CD4-positive, alpha-beta T cell treated with Interleukin-21 for 1 hour (primary cell): ENCODE measurements around the gene OR6B1.

Experiments used
- DNase-seq: peaks from one replicate; pipeline ENCODE4 v3.0.0-alpha.2; 2020

The OR6B1 gene

GRCh38 chr7:144000020-144000419 is at the start of gene OR6B1:
TSS of gene OR6B1 (plus strand) at chr7:144000320. CDS start at chr7:144003997, 3,677 bp downstream.
- no peak for DNase-seq

DNA sequence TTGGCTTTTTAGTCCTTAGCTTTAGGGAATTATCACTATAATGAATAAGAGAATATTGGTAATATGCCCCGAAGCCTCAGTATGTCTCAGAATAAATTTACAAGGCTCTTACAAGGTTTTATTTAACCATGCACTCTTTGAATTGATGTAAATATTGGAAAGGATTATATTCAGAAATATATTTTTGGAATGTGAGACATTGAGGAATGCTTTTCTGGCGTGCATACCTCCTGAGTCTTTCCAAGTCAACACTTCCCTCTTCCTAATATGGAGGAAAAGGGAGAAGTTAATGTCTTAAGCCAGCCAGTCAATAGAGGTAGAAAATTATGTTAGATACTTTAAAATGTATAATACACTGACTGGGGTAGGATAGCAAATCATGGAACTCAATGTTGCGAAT is 46.7 kb upstream of the OR6B1 start:
- DNase-seq: no peak

GRCh38 chr7:143954135-143954534 is 46.0 kb upstream of the OR6B1 start:
- no peak for DNase-seq

DNA sequence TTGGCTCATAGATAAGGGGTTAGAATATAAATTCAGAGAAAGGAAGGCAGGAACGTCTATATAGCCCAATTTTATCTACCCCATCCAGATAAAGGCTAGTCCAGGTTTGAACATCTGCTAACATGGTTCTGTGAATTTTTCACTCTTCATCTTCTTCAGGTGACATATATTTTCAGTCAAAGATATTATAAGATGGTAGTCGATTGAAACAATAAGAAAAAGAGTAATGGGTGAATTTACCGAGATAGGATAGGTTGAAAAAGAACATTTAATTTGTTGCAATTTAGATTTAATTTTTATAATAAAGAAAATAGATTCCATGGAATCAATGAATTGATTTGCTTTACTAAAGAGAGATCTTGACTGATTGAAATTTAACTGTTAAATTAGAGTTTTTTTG is 45.6 kb upstream of the OR6B1 start, which contains the start of gene OR2F1:
Gene OR2F1 (plus strand): TSS at position 301 of the 400 bp plus-strand sequence. CDS start 5,127 bp downstream, outside the sequence.
- no peak for DNase-seq

GRCh38 chr7:143958781-143959180 is 41.3 kb upstream of the OR6B1 start:
- DNase-seq: no peak

DNA sequence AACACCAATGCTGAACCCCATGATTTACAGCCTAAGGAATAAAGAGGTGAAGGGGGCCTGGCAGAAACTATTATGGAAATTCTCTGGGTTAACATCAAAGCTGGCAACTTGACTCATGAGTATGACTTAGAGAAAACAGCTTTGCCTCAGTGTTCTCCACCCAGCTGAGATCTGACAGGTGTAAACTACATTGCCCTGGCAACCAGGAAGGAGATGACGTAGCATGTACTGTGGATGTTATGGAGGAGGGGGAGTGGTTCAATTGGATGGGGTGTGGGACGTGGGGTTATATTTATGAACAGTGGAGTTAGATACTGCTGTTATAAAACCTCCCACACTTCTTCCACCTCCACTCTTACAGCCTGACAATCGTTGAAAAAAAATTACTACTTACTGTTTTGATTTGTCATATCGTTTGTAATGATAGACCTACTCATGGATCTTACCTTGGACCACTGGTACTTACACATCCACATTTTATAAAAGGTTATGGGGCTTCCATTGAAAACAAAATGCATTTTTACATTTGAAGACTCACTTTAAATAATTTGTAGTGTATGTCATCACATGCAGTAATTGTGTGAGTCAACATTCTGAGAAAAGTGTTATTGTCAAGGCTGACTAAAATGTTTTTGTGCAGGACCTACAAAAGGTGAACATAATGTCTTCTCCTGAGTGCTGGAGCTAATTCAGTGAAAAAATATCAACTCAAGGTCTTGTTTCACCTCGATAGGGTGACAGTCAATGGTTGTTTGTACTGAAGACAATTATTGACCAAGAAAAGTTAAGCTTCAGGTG is 39.1 kb upstream of the OR6B1 start:
- DNase-seq: no peak

DNA sequence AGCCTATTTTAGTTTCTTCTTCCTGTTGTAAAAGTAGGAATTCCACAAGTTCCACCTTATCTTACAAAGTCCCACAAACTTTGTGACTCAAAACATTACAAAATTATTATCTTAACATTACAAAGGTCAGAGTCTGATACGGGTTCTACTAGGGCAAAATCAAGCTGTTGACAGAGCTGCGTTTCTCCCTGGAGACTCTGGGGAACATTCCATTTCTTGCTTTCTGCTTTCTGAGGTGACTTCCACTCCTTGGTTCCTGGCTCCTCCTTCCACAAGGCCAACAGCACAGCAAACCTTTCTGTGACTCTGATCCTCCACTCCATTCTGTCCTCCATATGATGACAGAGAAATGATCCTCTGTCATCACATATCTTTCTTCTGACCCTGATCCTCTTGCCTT is 34.8 kb upstream of the OR6B1 start:
- DNase-seq: no peak

DNA sequence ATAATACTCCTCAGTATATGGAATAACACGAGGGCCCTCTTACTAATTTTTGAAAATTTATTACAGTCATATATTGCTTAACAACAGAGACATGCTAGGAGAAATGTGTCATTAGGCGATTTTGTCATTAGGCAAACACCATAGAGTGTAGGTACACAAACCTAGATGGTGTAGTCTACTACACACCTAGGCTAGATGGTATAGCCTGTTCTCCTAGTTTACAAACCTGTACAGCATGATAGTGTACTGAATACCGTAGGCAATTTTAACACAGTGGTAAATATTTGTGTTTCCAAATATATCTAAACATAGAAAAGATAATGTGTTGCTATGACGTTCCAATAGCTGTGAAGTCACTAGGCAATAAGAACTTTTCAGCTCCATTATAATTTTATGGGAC is 32.7 kb upstream of the OR6B1 start:
- DNase-seq: no peak

DNA sequence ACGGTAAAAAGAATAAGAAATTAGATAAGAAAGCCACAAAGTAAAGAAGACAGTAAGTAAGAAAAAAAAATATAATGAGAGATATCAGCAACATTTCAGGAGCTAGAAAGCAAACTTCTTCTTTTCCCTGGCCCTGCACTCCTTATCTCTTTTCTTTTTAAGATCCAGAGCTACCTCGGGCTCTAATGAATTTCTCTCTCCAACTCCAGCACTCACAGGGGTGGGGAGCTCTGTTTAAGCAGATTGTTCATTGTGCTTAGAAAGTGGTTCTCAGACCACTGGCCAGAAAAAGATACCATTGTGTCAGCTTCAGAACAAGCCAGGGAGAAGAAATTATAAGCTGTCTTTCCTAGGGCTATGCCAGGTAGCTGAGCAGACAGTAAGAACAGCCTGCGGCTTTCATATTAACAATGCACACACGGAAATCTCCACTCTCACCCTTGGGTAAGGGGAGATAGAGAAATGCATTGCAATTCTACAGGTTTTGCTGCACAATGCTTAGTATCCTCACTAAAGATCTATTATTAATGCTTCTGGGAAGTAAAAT is 26.2 kb upstream of the OR6B1 start:
- no peak for DNase-seq

DNA sequence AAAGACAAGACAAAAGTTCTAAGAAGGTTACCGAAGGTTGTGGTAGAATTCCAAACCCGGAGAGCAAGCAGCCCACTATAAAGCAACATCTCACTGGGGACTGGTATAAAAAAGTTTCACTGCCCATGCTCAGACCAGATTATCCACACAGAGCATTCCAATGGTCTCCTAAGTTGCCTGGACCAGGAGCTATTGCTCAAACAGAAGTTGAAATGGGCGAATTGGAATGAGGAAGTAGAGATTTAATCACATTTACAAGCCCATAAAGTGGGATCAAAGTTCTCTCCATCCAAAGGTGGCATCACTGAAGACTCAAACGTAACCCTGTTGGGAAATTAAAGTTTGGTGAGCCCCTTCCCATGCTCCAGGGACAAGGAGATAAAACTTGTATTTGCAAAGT is 25.7 kb upstream of the OR6B1 start:
- no peak for DNase-seq

DNA sequence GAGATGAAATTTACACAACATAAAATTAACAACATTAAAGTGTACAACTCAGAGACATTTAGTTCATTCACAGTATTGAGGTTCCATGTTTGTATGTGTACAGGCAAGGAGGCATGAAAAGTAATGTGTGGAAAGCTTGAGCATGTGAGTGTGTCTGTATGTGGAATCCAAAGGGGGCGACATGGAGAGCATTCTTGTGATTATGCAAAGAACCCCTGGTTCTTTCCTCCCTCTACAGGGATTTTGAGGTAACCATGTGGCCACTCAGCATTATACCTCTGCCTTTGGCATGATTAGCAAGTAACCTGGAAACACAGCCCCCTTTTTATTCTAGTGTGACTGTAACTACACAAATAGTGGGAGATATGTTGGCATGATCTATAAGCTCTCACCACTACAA is 24.5 kb upstream of the OR6B1 start:
- DNase-seq: no peak

DNA sequence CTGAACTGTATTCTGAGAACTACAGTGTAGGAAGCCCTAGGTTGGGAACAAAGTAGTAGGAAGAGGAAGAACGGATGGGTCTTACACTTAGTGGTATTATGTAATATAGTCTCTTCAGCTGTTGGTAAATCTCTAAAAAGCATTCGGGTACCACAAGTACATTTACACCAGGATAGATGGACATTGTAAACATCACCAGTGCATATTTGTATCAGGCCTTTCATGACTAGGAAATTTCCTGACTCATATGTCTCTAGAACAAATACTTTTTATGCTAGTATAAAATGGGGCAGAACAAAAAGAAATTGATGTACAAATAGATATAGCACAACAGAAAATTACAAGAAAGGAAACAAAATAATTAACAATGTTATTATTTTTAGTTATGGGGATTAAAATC is 21.5 kb upstream of the OR6B1 start:
- DNase-seq: no peak

- DNase-seq: no peak
Observed at GRCh38 chr7:143979359-143979758, 20.8 kb upstream of the OR6B1 start.

- DNase-seq: no peak
Observed at GRCh38 chr7:143979998-143980397, 20.1 kb upstream of the OR6B1 start.

DNA sequence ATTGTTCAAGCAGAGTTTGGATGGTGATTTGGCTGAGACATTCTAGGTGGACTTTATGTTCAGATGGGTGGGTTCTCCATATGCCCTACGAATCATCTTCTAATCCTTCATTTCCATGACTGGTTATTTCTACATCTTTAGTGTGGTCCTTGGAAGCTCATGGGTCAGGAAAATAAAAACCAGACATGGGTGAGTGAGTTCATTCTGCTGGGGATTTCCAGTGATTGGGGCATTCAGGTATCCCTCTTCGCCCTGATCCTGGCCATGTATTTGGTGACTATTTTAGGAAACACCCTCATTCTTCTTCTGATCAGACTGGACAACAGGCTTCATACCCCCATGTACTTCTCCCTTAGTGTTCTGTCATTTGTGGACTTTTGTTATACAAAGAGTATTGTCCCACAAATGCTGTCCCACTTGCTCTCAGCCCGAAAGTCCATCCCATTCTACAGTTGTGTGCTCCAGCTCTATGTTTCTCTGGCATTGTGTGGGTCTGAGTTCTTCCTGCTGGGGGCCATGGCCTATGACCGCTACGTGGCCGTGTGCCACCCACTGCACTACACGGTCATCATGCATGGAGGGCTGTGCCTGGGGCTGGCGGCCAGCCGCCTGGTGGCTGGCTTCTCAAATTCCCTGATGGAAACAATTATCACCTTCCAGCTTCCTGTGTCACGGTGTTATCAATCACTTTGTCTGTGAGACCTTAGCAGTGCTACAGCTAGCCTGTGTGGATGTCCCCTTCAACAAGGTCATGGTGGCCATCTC is 19.2 kb upstream of the OR6B1 start:
- DNase-seq: no peak

DNA sequence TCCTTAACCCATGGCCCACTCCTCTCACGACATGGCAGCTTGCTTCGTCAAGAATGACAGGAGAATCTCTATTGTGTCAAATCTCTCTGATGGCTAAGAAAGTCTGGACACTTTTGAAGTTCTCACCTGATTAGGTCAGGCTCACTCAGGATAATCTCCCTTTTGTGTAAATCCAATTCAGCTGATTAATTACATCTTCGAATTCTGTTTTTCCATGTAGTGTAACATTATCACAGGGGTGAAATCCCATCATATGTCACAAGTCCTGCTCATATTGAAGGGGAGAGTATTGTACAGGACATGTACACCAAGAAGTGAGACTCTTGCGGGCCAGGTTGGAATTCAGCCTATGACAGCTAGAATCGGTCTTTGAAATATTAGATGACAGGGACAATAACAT is 16.2 kb upstream of the OR6B1 start:
- no peak for DNase-seq

- no peak for DNase-seq
Observed at GRCh38 chr7:143987513-143987912, 12.6 kb upstream of the OR6B1 start.

DNA sequence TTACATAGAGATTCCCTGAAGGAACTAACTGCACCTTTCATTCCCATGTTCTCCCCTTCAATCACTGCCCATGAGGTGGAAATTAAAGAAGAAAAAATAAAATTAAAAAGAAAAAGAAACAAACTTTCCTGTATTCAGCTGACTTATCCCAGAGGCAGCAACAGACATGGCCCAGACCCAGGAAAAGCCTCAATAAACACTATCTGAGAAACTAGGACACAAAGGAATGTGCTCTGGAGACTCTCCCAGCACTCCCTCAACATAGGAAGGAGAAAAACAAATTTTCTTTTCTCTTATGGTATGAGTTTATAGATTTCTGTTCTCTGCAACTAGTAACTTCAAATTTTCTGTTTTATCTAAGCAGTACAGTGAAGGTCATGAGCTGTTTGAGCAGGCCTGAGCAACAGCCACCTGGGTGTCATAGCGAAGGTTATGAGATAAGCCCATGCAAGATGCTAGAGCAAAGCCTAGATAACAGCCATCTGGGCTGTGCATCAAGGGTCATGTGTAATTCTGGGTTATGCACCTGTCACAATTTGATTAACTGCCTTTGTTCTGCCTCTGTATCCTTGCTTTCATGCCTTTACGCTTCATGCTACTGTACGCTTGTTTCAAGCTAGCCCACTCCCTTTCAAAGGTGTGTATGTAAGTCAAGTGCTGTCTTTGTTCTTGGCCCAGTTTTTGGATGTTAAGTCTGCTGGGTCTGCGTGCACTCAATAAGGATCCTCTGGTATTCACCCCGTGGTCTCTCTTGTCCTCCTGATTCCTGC is 11.0 kb upstream of the OR6B1 start:
- no peak for DNase-seq

DNA sequence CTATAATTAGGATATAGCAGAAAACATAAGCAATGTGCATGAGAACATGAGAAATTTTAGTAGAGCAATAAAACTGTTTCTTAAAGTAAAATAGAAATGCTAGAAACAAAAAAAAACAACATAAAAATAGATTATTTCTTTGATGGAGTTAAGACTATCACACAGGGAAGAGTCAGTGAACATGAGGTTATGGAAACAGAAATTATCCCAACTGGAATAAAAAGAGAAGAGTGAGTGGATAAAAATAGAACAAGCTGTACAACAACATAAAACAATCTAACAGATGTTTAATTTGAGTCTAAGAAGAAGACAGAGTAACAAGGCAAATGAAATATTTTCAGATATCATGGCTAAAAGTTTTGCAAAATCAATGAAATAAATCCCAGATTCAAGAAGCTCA is 7.5 kb upstream of the OR6B1 start:
- DNase-seq: no peak

- DNase-seq: no peak
Observed at GRCh38 chr7:143993924-143994323, 6.2 kb upstream of the OR6B1 start.

DNA sequence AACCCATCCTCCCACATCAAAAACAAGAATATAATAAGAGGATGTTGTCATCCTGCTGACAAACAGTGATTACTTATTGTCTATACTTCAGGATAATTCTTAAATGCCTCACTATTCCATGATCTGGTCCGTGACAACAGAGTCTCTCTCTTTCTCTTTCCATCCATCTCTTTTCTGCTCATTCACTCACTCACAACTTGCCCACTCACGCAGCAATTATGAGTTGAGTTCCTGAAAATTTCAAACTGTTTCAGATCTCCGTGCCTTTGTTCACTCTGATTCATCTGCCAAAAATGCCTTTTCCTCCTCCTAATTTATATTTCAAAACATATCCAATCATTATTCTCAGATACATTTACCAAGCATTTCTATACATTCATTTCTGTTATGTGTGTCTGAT is 1.4 kb downstream of the OR6B1 start:
- no peak for DNase-seq

DNA sequence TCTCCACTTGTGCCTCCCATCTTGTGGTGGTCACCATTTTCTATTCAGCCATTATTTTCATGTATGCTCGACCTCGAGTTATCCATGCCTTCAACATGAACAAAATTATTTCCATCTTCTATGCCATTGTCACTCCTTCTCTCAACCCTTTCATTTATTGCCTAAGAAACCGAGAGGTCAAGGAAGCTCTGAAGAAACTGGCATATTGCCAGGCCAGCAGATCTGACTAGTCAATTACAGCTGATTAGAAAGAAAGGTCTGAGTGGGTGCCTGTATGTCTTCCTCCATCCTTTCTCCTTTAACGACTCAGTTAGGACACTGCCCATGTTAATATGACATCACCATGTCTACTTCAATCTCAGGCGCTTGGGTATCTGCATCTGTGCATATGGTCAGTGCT is 4.6 kb downstream of the OR6B1 start:
- DNase-seq: no peak

- DNase-seq: no peak
Observed at GRCh38 chr7:144006029-144006691, 6.0 kb downstream of the OR6B1 start.
